HG03064 (cell line): Measurements from ENCODE around the gene POLD1.

Source experiments
- ATAC-seq: cut with Tn5 transposase; IDR thresholded peaks from one replicate; pipeline ENCODE4 v1.9.1; 2021; ENCODE audit warnings: low read depth; ENCODE audit not compliant: unreplicated experiment

Gene POLD1

DNA sequence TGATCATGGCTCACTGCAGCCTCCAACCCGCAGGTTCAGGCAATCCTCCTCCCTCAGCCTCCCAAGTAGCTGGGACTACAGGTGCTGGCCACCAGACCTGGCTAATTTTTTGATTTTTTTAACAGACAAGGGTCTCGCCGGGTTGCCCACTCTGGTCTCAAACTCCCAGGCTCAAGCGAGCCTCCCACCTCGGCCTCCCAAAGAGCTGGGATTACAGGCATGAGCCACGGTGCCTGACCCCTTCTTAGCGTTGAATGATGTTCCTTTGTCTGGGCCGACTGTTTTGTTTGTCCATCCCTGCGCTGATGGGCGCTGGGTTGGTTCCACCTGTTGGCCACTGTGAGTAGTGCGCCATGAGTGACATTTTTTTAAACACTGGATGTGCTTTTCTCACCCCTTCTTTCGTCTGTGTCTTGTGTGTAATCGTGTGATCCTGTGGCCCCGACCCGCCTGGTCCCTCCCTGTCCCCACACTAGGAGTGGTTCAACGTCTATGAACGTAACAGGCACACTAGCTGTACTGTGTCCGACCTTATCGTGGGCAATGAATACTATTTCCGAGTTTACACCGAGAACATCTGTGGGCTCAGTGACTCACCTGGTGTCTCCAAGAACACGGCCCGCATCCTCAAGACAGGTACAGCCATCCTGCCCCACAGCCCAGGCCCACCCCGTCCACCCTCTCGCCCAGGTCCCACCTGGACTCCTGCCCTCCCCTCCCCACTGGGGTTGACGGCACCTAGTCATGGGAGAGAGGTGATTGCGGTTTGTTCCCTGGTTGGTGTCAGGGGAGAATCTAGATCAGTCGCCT, 77.1 kb downstream of the POLD1 start:
- no peak for ATAC-seq

DNA sequence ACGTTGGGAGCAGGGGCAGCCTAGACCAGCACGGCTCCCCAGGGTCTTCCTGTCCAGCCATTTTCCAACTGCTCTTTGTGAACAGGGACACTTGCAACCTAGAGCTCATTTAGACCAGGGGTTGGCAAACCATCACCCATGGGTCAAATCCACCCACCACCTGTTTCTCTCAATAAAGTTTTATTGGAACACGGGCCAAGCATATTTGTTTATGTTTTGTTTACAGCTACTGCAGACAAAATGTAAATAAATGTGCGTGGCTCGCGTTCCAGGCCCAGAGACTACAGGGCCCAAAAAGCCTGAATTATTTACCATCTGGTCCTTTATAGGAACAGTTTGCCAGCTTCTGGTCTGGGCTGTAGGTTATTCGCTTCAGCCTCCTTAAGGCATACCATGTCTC, 78.8 kb downstream of the POLD1 start:
- ATAC-seq = no peak

DNA sequence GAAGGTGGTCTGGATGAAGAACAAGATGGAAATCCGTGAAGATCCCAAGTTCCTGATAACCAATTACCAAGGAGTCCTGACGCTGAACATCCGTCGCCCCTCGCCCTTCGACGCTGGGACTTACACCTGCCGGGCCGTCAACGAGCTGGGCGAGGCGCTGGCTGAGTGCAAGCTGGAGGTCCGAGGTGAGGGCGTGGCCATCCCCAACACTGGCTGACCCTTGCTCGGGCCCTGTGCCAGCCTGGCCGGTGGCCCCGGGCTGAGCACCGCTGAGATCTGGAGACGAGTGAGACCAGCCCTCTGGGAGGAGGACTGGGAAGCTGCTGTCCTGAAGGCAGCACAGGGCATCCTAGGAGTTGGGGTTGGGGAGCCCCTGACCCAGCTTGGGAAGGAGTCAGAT, 80.2 kb downstream of the POLD1 start:
- no peak for ATAC-seq

DNA sequence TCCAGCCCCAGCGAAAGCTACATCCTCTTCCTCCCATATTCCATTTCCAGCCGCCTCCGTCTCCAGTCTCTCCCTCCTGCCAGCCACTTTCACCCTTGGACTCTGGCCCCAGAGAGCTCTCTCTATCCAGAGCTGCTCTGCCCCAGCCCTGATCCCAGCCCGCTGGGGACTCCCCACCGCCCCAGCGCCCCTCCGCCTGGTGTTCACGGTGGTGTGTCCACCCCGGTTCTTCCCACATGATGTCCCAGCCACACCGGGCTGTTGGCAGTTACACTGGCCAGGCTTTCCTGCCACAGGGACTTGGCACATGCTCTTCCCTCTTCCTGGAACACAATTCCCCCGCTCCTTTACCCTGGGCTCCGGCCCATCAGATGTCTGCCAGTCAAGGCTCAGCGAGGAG, 80.9 kb downstream of the POLD1 start:
- no peak for ATAC-seq

DNA sequence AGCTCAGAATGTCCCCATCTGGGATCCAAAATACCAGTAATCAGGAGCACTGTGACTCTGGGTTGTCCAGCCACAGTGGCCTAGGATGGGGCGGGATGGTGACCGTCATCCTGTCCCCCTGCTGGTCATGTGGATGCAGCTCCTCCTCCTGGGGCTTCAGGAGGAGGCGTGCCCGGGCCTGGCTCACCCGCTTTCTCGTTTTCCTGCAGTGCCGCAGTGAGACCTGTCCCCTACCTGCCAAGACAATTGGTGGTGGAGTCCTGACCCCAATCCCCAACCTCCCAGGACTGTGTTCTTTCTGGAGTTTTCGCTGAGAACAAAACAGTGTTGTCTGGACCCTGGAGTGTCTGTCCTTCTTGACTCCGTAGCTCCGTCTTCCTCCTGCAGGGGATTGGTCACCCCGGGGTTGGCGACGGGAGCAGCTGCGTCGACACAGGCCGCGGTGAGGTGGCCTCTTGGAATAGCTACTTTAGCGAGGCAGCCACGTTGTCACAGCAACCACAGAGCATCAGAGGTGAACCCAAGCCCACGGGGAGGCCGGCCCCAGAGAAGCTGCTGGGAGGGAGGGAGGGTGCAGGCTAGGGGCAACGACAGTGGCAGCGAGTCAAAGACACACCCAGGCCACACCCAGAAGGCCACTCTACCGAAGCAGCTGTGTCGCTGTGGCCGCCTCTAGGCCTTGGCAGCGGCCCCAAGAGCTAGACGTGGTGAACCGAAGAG, 82.0 kb downstream of the POLD1 start:
- no peak for ATAC-seq

DNA sequence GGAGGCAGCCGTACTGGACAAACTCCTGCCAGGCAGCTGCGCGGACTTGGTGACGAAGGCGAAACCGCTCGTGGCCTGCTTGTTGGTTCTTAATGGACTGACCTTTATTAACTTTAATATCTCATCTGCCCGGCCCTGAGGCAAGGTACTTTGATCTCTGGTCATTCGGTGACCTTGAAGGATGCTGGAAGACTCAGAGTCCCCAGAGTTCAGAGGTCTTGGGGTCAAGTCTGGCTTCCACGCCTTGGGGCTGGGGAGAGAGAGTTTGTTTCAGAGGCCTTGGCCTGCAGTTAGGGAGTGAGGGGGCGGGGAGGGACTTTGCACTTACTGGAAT, 82.5 kb downstream of the POLD1 start:
- ATAC-seq = no peak

DNA sequence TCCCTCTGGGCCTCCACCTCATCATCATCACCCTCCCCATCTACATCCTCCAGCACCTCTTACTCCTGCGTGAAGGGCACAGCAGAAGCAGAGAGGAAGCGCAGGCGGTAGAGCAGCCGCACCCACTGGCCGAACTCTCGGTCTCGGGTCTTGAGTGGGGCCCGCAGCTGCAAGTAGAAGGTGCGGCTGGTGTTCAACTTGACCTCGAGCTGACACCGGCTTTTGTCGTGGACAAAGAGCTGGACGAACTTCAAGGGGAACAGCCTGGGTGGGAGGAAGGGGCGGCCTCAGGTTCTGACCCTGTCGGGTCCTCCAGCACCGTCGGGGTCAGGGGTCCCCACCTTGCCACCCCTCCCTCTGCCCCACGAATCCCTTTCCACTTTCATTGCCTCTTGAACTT, 83.4 kb downstream of the POLD1 start:
- no peak for ATAC-seq
